CD4-positive, alpha-beta T cell treated with Interleukin-15 for 1 hour (primary cell): ENCODE results near the gene EPHB1.
A peak's percentile ranks its signal among the peaks of the same experiment; 100 is the strongest.
"Not testable (repeated sequence)": the region's sequence is repeated elsewhere in the genome, so short reads cannot be mapped to it uniquely, and the experiment has no call there.

Experiments used
- DNase-seq: peaks from one replicate; pipeline ENCODE4 v3.0.0-alpha.2; 2020

The EPHB1 gene

DNA sequence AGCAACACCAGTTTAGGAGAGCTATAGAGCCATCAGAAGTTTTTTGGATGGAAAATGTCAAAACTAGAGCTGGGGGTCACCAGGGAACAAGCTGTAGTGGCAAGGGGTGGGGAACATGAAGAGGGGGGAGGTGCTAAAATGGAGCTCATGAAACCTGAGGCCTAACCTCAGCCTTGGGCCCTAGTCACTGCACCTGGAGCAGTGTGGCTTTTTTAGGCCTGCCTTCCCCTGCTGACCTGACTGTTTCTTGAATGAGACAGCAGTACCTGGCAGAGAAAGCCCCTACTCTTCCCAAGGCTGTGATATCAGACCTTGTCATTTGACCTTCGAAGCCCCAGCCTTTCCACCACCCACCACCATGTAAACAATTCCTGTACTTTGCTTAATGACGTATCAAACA lies 383.5 kb downstream of the EPHB1 start:
- DNase-seq, result no peak

DNA sequence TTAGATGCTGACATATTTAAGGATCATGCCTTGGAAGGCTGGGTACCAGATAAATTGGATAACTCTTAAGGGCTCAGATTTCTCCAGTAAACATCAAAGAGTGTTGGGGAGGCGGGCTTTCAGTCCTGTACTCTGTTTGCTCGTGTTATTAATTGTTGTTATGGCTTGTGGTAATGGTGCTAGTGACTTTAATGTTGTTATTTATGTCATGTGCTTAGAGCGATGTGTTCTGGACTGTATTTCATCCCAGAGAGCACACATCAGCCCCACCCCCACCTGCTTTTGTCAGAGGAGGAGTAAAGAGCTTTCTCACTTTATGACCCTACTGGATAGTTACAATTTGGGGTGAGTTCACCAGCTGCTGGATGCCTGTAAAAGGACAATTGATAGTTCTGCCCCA lies 386.3 kb downstream of the EPHB1 start:
- DNase-seq, result no peak

GRCh38 chr3:135182364-135182998 lies 387.4 kb downstream of the EPHB1 start:
- DNase-seq, result no peak

GRCh38 chr3:135190658-135191057 lies 395.6 kb downstream of the EPHB1 start:
- DNase-seq, result no peak

DNA sequence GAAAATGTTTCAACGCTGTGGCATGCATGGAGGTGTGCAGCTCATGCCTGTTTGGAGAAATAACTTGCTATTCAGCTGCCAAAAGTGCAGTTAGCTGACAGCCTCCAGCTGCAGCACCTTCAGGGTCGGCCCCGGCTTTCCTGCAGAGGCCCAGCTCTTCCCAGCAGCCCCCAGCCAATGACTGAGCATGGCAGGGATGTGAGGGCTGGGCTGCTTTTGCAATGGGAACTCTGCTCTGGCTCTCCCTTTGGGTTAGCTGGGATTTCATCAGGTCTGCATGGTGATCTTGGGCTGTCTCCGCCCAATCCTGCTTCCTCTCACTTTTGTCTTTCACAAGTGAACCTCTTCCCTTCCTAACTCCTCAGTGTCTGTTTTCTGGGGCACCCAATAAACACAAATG lies 396.6 kb downstream of the EPHB1 start:
- no peak for DNase-seq

DNA sequence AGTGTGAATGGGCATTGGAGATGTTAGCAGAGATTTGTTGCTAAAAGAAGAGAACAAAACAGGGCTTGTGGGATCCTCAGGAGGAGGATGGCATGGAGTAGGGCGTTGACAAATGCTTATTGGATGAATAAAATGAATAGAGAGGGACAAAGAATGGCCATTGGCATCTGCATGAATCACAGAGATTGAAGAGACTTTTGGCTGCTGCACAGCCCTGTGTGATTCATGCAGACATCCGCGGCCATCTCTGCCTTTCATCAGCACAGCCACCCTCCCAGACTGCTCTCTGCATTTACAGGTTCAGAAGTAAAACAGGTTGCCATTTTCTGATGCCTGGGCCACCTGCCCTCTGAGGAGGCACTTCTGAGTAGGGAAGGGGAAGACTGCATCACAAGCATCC lies 397.9 kb downstream of the EPHB1 start:
- no peak for DNase-seq

DNA sequence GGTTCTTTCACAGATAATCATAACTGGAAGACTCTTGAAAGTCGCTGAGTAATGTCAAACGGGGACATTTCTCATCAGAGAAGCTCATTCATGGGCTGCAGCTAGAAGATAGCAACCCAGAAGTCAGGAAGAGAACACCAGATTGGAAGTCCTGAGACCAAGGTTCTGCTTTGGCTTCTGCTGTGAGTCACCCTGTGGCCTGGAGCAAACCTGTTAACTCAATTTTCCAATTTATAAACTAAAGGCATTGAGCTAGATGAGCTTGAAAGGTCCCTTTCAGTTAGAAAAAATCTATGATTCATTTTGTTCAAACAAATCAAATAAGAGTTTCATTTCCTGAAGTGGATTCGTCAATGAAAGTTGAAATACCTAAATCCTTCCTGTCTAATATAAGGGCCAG lies 402.2 kb downstream of the EPHB1 start:
- no peak for DNase-seq

GRCh38 chr3:135197856-135198255 lies 402.8 kb downstream of the EPHB1 start:
- DNase-seq, result no peak

GRCh38 chr3:135199137-135199536 lies 404.1 kb downstream of the EPHB1 start:
- DNase-seq, result no peak

DNA sequence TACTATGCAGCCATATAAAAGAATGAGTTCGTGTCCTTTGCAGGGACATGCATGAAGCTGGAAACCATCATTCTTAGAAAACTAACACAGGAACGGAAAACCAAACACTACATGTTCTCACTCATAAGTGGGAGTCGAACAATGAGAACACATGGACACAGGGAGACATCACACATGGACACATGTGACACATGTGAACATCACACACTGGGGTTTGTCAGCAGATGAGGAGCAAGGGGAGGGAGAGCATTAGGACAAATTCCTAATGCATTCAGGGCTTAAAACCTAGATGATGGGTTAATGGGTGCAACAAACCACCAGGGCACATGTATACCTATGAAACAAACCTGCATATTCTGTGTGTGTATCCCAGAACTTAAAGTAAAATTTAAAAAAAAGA lies 408.0 kb downstream of the EPHB1 start:
- no peak for DNase-seq

- DNase-seq, result no peak
These were observed 418.2 kb downstream of the EPHB1 start for GRCh38 chr3:135213213-135213612.

GRCh38 chr3:135213822-135214221 lies 418.8 kb downstream of the EPHB1 start:
- DNase-seq, result no peak

GRCh38 chr3:135214400-135214799 lies 419.3 kb downstream of the EPHB1 start:
- DNase-seq, result no peak

GRCh38 chr3:135215516-135215915 lies 420.5 kb downstream of the EPHB1 start:
- no peak for DNase-seq

- no peak for DNase-seq
These were observed 421.6 kb downstream of the EPHB1 start for GRCh38 chr3:135216659-135217058.

DNA sequence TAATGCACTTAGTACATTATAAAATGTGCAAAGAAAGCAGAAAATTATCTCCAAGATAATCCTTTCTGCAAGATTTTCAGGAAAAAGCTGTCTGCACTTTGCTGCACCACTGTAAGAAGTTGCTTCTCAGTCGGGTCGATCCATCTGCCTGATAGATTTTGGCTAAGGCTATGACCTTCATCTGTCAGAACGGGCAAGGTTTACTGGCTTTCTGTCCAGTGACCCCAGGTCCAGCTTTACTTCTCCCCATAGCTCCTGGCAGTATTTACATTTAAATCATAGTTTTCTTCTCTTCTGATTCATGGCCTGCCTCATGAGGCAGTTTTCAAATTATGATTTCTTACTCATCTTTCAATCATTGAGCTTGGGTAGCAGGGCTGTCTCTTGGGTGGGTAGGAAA lies 422.7 kb downstream of the EPHB1 start:
- no peak for DNase-seq

- DNase-seq, result no peak
These were observed 423.2 kb downstream of the EPHB1 start for GRCh38 chr3:135218304-135218703.

DNA sequence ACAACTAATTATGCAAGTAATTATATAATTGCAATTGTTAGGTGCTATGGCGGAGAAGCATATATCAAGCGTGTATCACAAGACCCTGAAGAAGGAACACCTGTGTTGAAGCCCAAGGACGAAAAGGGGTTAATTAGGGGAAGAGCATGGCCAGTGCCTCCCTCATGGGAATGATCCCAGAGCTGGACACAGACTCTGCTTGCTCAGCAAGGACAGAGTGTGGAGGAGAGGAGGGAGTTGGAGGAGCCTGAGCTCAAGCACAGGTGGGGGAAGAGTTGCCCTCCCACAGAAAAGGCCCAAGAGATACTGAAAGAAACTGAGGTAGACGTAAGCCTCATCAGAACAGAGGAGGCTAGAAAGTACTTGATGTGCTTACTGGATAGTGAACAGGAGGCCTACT lies 423.7 kb downstream of the EPHB1 start:
- DNase-seq, result no peak

DNA sequence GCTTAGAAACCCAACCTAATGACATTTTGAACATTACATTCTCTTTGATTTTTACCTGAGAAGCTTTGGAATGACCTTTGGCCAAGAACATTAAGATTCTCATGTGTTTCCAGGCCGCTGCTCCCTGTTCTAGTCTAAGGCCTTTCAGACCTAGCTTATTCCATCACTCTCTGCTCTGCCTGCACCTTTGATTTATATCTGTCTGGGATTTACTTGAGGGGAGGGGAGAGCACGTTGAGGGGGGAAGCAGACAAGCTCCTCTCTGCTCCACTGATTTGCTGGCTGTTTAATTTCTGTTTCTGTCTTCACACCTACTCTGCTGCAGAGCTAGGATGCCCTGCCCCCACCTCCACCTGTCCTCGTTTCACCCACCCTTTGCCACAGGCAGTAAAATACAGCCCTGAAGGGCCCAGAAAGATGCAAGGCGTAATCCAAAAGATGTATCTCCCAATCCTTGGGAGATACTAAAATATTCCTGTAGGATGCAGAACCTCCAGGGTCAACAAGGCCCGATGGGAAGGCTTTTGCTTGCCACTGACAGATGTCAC lies 429.8 kb downstream of the EPHB1 start:
- no peak for DNase-seq

DNA sequence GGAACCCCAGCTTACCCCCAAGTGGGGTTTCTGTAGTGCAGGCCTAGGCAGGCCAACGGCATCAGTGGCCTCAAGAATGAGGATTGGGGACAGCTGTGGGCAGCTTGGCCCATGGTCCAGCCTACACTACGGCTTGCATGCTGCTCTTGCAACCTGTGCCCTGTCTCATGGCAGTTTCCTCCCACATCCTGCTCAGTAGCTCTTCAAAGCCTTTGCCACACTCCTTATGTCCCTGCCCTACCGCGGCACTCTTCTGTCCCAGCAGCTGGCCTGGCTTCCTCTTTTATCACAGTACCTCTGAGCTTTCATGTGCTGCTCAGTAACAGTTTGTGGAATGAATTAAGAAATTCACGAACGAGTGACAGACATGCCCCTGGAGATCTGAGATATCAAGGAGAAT lies 431.0 kb downstream of the EPHB1 start:
- DNase-seq, result peak; percentile 19

- no peak for DNase-seq
These were observed 433.1 kb downstream of the EPHB1 start for GRCh38 chr3:135228201-135228600.

- no peak for DNase-seq
These were observed 434.0 kb downstream of the EPHB1 start for GRCh38 chr3:135229018-135229495.

DNA sequence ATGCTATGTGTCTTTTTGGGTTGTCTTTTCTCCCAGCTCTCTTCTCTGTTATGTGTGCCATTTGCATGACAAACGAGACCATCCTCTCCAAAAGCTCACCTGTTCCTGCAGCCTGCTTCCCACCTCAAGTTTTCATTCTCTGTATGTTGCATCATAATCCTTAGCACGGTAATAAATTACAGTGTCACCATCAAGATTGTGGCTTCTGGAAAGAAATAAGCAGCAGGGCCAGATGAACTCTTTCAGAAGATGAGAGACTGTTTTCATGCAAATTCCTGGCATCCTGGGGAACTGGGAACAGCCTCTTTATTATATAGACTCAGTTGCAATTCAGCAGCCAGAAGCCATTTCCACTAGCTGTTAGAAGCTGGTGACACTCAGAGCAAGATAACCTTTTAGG lies 436.7 kb downstream of the EPHB1 start:
- DNase-seq, result no peak

- DNase-seq, result no peak
These were observed 437.2 kb downstream of the EPHB1 start for GRCh38 chr3:135232226-135232625.

DNA sequence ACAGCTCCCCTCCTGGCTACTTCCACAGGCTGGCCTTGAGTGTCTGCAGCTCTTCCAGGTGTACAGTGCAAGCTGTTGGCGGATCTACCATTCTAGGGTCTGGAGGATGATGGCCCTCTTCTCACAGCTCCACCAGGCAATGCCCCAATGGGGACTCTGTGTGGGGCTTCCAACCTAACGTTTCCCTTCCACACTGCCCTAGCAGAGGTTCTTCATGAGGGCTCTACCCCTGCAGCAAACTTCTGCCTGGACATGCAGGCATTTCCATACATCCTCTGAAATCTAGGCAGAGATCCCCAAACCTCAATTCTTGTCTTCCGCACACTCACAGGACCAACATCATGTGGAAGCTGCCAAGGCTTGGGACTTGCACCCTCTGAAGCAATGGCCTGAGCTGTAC lies 438.4 kb downstream of the EPHB1 start:
- not testable (repeated sequence) for DNase-seq
